Lung (tissue), 12 donors: ENCODE measurements around the gene IL4R. TPM values are rescaled to one million over a fixed set of nuclear protein-coding genes. Genes with fewer than 3 reads are reported as not detected.
A peak's percentile ranks its signal among the peaks of the same experiment; 100 is the strongest.

Experiments used
- ATAC-seq: fragments of 200-7000 bp; cut with Tn5 transposase; one replicate; pipeline ENCODE4 v1.9.1; 2020; ENCODE audit warnings: moderate number of reproducible peaks; ENCODE audit not compliant: insufficient read depth, low FRiP score
- DNase-seq, 3 donors: peaks; one replicate each; pipeline ENCODE4 v3.0.0-alpha.2; 2013 to 2017
- H3K27ac ChIP-seq, 2 donors: one replicate each; pipeline ENCODE4 v1.5.1; 2013; ENCODE audit warnings: mild to moderate bottlenecking in 2 of 2, moderate library complexity in 2 of 2, control low read depth in 1 of 2, inconsistent platforms in 1 of 2, low read depth in 1 of 2, low read length in 1 of 2
- H3K27me3 ChIP-seq, 3 donors: one replicate each; pipeline ENCODE4 v1.5.1; 2013; ENCODE audit warnings: low read length in 2 of 3; ENCODE audit not compliant: control insufficient read depth in 3 of 3, insufficient read depth in 3 of 3
- H3K36me3 ChIP-seq, 4 donors: one replicate each; pipeline ENCODE4 v1.5.1; 2013; ENCODE audit warnings: low read length in 4 of 4, mild to moderate bottlenecking in 1 of 4, moderate library complexity in 1 of 4; ENCODE audit not compliant: control insufficient read depth in 4 of 4, insufficient read depth in 4 of 4
- H3K4me1 ChIP-seq, 5 donors: one replicate each; pipeline ENCODE4 v1.5.1; 2013; ENCODE audit warnings: low read length in 5 of 5, mild to moderate bottlenecking in 2 of 5, moderate library complexity in 1 of 5; ENCODE audit not compliant: control insufficient read depth in 5 of 5, insufficient read depth in 5 of 5
- H3K4me3 ChIP-seq: one replicate; pipeline ENCODE4 v1.5.1; 2013; ENCODE audit warnings: mild to moderate bottlenecking, control low read depth, moderate library complexity
- H3K9ac ChIP-seq, 2 donors: one replicate each; pipeline ENCODE4 v1.5.1; 2013; ENCODE audit warnings: low read length in 2 of 2, control low read depth in 1 of 2; ENCODE audit not compliant: insufficient read depth in 1 of 2
- H3K9me3 ChIP-seq, 4 donors: one replicate each; pipeline ENCODE4 v1.5.1; 2013; ENCODE audit warnings: low read length in 3 of 4, mild to moderate bottlenecking in 1 of 4, moderate library complexity in 1 of 4; ENCODE audit not compliant: control insufficient read depth in 4 of 4, insufficient read depth in 3 of 4
- CTCF ChIP-seq: IDR thresholded peaks from 2 replicates; pipeline ENCODE4 v1.5.1; 2012; ENCODE audit warnings: mild to moderate bottlenecking; ENCODE audit errors: control extremely low read depth, extremely low read depth
- WGBS, 2 donors: extraction: QIAGEN DNeasy Blood & Tissue Kit; methylation state at CpG; one replicate each; pipeline ENCODE4 v1.1.7; 2013; 5-methylcytosine and 5-hydroxymethylcytosine counted together
- polyA plus RNA-seq, 2 donors: library from polyadenylated mRNA; stranded (reverse); fragments of 200-250 nt; gene quantifications; one replicate each; pipeline ENCODE4 v1.2.1, GENCODE V29; 2013
- total RNA-seq, 2 donors: library from RNA; depleted of rRNA in 1 of 2; stranded (reverse); fragments of >200 nt in 1 of 2; gene quantifications; one replicate each; pipeline ENCODE4 v1.2.1, GENCODE V29; 2014 to 2021
- donor health status: control.
- donor health status: control.
- donor health status: Bipolar disorder and iron deficiency.
- donor health status: healthy.
- donor health status: DM: yes; HTN: yes; CAD: no.

Gene IL4R
- total and polyA plus RNA-seq, 4 donors = 61.3 to 175 (median 114) TPM

- no peak for TF ChIP-seq CTCF
- Histone ChIP-seq H3K27ac (no peak overlapping the region), H3K36me3 (no peaks in the 10 kb centered on the region), H3K4me1 (no peaks in the 10 kb centered on the region), H3K9me3 (peaks cover 0 to 15% (median 1%) of the 10 kb centered on the region in 4 donors), H3K9ac (no peak overlapping the region), H3K4me3 (no peak overlapping the region), H3K27me3 (no peaks in the 10 kb centered on the region)
- DNase-seq (no peak), ATAC-seq (no peak)
Observed at GRCh38 chr16:27381236-27381635, 67.5 kb downstream of the IL4R start.

- Histone ChIP-seq H3K4me1 (no peaks in the 10 kb centered on the region), H3K27me3 (no peaks in the 10 kb centered on the region), H3K27ac (no peak overlapping the region), H3K9ac (no peak overlapping the region), H3K9me3 (peaks cover 0 to 16% (median 1%) of the 10 kb centered on the region in 4 donors), H3K4me3 (no peak overlapping the region), H3K36me3 (no peaks in the 10 kb centered on the region)
- no peak for ATAC-seq
- no peak for DNase-seq
- no peak for TF ChIP-seq CTCF
- 84 to 90% methylated on average over 10 of the region's 10 CpGs for WGBS, 2 donors
Observed at GRCh38 chr16:27381974-27382855, 68.4 kb downstream of the IL4R start.

- Histone ChIP-seq H3K9me3 (peaks cover 0 to 16% (median 2%) of the 10 kb centered on the region in 4 donors), H3K4me1 (no peaks in the 10 kb centered on the region), H3K27ac (peak overlapping the region in 1 of 2 donors; percentile 2), H3K9ac (no peak overlapping the region), H3K27me3 (no peaks in the 10 kb centered on the region), H3K36me3 (no peaks in the 10 kb centered on the region), H3K4me3 (no peak overlapping the region)
- 41 to 64% methylated on average over 15 of the region's 15 CpGs for WGBS, 2 donors
- DNase-seq = no peak
- ATAC-seq = peak; percentile 56
- no peak for TF ChIP-seq CTCF
Observed at GRCh38 chr16:27383556-27384243, 69.9 kb downstream of the IL4R start.
